OCI-LY1 (cell line): Measurements from ENCODE around the gene PARS2.

Experiments used
- H2AFZ ChIP-seq: fragments of 200-600 bp; sonication (generic), shearing (Covaris generic); 2 replicates; pipeline ENCODE4 v1.6.0; 2014; ENCODE audit warnings: antibody characterized with exemption, mild to moderate bottlenecking, low read length
- H3F3A ChIP-seq: fragments of 200-600 bp; sonication (generic), shearing (Covaris generic); 2 replicates; pipeline ENCODE4 v1.6.0; 2014; ENCODE audit warnings: mild to moderate bottlenecking, antibody characterized with exemption, low read length, moderate library complexity; ENCODE audit not compliant: insufficient read depth
- H3K27ac ChIP-seq: fragments of 200-600 bp; sonication (generic); 2 replicates; pipeline ENCODE4 v1.5.1; 2014; ENCODE audit warnings: low read length, mixed run types, mild to moderate bottlenecking, low read depth; ENCODE audit not compliant: poor library complexity, severe bottlenecking
- H3K27me3 ChIP-seq: fragments of 200-600 bp; sonication (generic); 2 replicates; pipeline ENCODE4 v1.6.0; 2014; ENCODE audit warnings: antibody characterized with exemption, mild to moderate bottlenecking, low read length, moderate library complexity; ENCODE audit not compliant: insufficient read depth
- H3K36me3 ChIP-seq: fragments of 200-600 bp; sonication (generic); 2 replicates; pipeline ENCODE4 v1.6.1; 2014; ENCODE audit warnings: mild to moderate bottlenecking, antibody characterized with exemption, low read length, moderate library complexity, mixed read lengths; ENCODE audit not compliant: insufficient read depth
- H3K4me1 ChIP-seq: fragments of 200-600 bp; sonication (generic); 2 replicates; pipeline ENCODE4 v1.5.1; 2014; ENCODE audit warnings: mild to moderate bottlenecking, low read length, moderate library complexity; ENCODE audit not compliant: insufficient read depth, severe bottlenecking
- H3K4me2 ChIP-seq: fragments of 200-600 bp; sonication (generic), shearing (Covaris generic); 2 replicates; pipeline ENCODE4 v1.6.1; 2014; ENCODE audit warnings: low read length
- H3K4me3 ChIP-seq: fragments of 200-600 bp; sonication (generic); 2 replicates; pipeline ENCODE4 v1.5.1; 2014; ENCODE audit warnings: low read length, low read depth, mild to moderate bottlenecking, mixed read lengths; ENCODE audit not compliant: poor library complexity, severe bottlenecking
- H3K79me2 ChIP-seq: fragments of 200-600 bp; shearing (Covaris generic); 2 replicates; pipeline ENCODE4 v1.6.1; 2016; ENCODE audit warnings: mixed run types, low read length, mixed read lengths; ENCODE audit not compliant: insufficient read depth
- H3K9ac ChIP-seq: fragments of 200-600 bp; sonication (generic), shearing (Covaris generic); 2 replicates; pipeline ENCODE4 v1.6.1; 2014; ENCODE audit warnings: mild to moderate bottlenecking, low read length, mixed read lengths
- H3K9me2 ChIP-seq: fragments of 200-600 bp; sonication (generic), shearing (Covaris generic); 2 replicates; pipeline ENCODE4 v1.6.1; 2014; ENCODE audit warnings: low read depth, mild to moderate bottlenecking, low read length, mixed read lengths
- H3K9me3 ChIP-seq: fragments of 200-600 bp; shearing (Covaris generic); 2 replicates; pipeline ENCODE4 v1.6.1; 2014; ENCODE audit warnings: low read length, mixed read lengths
- H4K20me1 ChIP-seq: fragments of 200-600 bp; sonication (generic), shearing (Covaris generic); 2 replicates; pipeline ENCODE4 v1.6.0; 2016; ENCODE audit warnings: mild to moderate bottlenecking, low read length; ENCODE audit not compliant: insufficient read depth
- EZH2 ChIP-seq: fragments of 200-600 bp; sonication (generic), shearing (Covaris generic); IDR thresholded peaks from 2 replicates; pipeline ENCODE4 v1.8.0; 2017; ENCODE audit warnings: borderline replicate concordance, mixed run types, mild to moderate bottlenecking, antibody characterized with exemption, low read length, moderate library complexity, mixed read lengths
- TF ChIP-seq, protein P1 (sequence below): fragments of 200-600 bp; sonication (generic), shearing (Covaris generic); IDR thresholded peaks from 2 replicates; pipeline ENCODE4 v1.5.1; 2017; ENCODE audit warnings: mild to moderate bottlenecking, antibody characterized with exemption, low read length, moderate library complexity, mixed read lengths

The PARS2 gene

DNA sequence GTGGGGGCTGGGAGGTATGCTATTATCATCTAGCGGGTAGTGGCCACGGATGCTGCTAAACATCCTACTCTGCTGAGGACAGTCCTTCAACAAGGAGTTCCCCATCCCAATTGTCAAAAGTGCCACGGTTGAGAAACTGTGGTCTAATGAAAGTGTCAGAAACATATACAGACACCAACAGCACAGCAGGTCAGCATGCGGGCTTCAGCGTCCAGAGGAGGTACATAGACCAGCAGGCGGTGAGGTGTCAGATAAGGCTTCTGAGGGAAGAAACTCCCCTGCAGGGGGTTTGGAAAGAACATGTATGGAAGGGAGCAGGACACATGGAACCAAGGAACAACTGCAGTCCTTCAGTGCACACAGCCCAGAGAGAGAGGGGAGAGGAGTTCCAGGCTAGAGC lies 53.5 kb downstream of the PARS2 start:
- Histone ChIP-seq H3K4me3 (no peak overlapping the region), H3K36me3 (no peaks in the 10 kb centered on the region), H3K9me2 (no peaks in the 10 kb centered on the region), H3K9ac (no peak overlapping the region), H3K9me3 (no peaks in the 10 kb centered on the region), H3F3A (no peaks in the 10 kb centered on the region), H2AFZ (no peak overlapping the region), H4K20me1 (no peaks in the 10 kb centered on the region), H3K4me1 (peaks cover 5% of the 10 kb centered on the region), H3K27me3 (0 out of 2 replicates have a peak, but pooled peaks cover 3% of the 10 kb centered on the region), H3K4me2 (no peak overlapping the region), H3K27ac (no peak overlapping the region), H3K79me2 (0 out of 2 replicates have a peak, but pooled peaks cover 1% of the 10 kb centered on the region)
- TF ChIP-seq EZH2, result no peak
- TF ChIP-seq, protein P1, sequence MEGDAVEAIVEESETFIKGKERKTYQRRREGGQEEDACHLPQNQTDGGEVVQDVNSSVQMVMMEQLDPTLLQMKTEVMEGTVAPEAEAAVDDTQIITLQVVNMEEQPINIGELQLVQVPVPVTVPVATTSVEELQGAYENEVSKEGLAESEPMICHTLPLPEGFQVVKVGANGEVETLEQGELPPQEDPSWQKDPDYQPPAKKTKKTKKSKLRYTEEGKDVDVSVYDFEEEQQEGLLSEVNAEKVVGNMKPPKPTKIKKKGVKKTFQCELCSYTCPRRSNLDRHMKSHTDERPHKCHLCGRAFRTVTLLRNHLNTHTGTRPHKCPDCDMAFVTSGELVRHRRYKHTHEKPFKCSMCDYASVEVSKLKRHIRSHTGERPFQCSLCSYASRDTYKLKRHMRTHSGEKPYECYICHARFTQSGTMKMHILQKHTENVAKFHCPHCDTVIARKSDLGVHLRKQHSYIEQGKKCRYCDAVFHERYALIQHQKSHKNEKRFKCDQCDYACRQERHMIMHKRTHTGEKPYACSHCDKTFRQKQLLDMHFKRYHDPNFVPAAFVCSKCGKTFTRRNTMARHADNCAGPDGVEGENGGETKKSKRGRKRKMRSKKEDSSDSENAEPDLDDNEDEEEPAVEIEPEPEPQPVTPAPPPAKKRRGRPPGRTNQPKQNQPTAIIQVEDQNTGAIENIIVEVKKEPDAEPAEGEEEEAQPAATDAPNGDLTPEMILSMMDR, result no peak

DNA sequence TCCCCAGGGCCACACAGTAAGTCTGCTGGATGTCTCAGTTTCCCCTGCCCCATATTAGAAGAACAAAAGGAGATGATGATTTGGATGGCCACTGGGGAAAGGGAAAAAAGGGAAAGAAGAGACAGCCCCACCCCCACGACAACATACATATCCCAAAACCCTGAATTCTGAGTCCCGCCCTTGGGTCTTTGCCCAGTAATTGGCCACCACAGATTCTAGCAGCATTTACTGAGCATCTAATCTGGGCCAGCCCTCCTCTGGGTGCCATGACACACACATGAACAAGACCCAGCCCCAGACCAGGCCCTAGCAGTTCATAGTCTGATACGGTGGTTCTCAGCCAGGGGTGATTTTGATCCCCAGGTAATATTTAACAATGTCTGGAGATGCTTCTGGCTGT lies 53.9 kb downstream of the PARS2 start:
- Histone ChIP-seq H3K9me2 (no peaks in the 10 kb centered on the region), H3K4me1 (peaks cover 4% of the 10 kb centered on the region), H3F3A (no peaks in the 10 kb centered on the region), H3K36me3 (no peaks in the 10 kb centered on the region), H3K27me3 (0 out of 2 replicates have a peak, but pooled peaks cover 3% of the 10 kb centered on the region), H3K9ac (no peak overlapping the region), H3K79me2 (no peaks in the 10 kb centered on the region), H4K20me1 (no peaks in the 10 kb centered on the region), H2AFZ (no peak overlapping the region), H3K27ac (no peak overlapping the region), H3K4me3 (no peak overlapping the region), H3K4me2 (no peak overlapping the region), H3K9me3 (no peaks in the 10 kb centered on the region)
- no peak for TF ChIP-seq EZH2
- TF ChIP-seq, protein P1, result no peak

DNA sequence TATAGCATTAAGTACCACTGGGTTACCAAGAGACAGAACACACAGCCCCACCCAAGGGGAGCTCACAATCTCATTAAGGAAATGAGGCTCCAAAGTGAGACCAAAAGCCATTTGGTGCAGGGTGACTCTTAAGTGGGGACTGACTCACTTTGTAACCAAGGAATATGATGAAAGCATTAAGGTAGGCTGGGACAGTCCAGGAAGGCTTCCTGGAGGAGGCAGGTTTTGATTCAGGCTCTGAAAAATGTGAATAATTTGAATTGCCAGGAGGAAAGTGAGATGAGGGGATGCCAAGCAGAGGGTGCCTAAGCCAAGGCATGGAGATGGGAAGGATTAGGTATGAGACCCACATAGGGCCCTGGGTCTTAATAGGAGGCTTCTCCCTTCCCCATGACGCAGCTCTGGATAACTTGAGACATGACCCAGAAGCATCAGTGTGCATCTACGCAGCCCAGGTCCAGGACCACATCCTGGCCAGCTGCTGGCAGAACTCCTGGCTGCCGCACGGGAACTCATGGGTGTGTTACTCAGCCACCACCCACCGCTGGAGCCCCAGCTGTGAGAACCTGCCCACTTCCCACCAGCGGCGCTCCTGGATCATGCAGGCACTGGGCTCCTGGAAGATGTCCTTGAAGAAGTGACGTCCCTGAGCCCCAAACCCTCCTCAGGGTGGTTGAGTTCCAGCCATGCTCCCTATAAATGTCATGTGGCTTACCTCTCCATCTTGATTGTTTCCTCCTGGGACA lies 54.6 kb downstream of the PARS2 start:
- Histone ChIP-seq H3K4me1 (no peaks in the 10 kb centered on the region), H3F3A (no peaks in the 10 kb centered on the region), H3K9me2 (no peaks in the 10 kb centered on the region), H3K4me3 (no peak overlapping the region), H3K27me3 (0 out of 2 replicates have a peak, but pooled peaks cover 3% of the 10 kb centered on the region), H4K20me1 (no peaks in the 10 kb centered on the region), H2AFZ (no peak overlapping the region), H3K79me2 (no peaks in the 10 kb centered on the region), H3K4me2 (no peak overlapping the region), H3K9me3 (no peaks in the 10 kb centered on the region), H3K9ac (no peak overlapping the region), H3K36me3 (no peaks in the 10 kb centered on the region), H3K27ac (no peak overlapping the region)
- no peak for TF ChIP-seq EZH2
- TF ChIP-seq, protein P1, result no peak
